Ovary (tissue), 9 donors: ENCODE results near the gene UBL5. TPM values are rescaled to one million over a fixed set of nuclear protein-coding genes. Genes with fewer than 3 reads are reported as not detected.
A peak's percentile ranks its signal among the peaks of the same experiment; 100 is the strongest.

Experiments
- DNase-seq, 5 donors: peaks; one replicate each; pipeline ENCODE4 v3.0.0-alpha.2; 2019 to 2020
- H3K27ac ChIP-seq, 2 donors: fragments of 200-600 bp; one replicate each; pipeline versions ENCODE4 v1.5.1 to v1.8.0; 2019 to 2022
- H3K27me3 ChIP-seq: fragments of 200-600 bp; one replicate; pipeline ENCODE4 v1.8.0; 2022
- H3K36me3 ChIP-seq: fragments of 200-600 bp; sonication (generic); one replicate; pipeline ENCODE4 v1.5.1; 2019
- H3K4me1 ChIP-seq: one replicate; pipeline ENCODE4 v1.8.1; 2013; ENCODE audit warnings: mild to moderate bottlenecking, moderate library complexity; ENCODE audit not compliant: insufficient read depth
- H3K4me3 ChIP-seq: fragments of 200-600 bp; sonication (generic); one replicate; pipeline ENCODE4 v1.5.1; 2017
- H3K9me3 ChIP-seq, 2 donors: fragments of 200-600 bp in 1 of 2; sonication (generic) in 1 of 2; one replicate each; pipeline versions ENCODE4 v1.5.1 to v1.8.1; 2013 to 2019; ENCODE audit warnings: mild to moderate bottlenecking in 1 of 2, moderate library complexity in 1 of 2
- EP300 ChIP-seq: sonication (generic); formaldehyde crosslinking; IDR thresholded peaks from one replicate; pipeline ENCODE4 v1.6.1; 2017; ENCODE audit warnings: antibody characterized with exemption
- POLR2A ChIP-seq: fragments of 450-650 bp; IDR thresholded peaks from one replicate; pipeline ENCODE4 v1.6.1; 2017; ENCODE audit warnings: antibody characterized with exemption, mild to moderate bottlenecking, moderate library complexity
- WGBS, 3 donors: extraction: QIAGEN DNeasy Blood & Tissue Kit in 1 of 3; methylation state at CpG; one replicate each; pipeline versions ENCODE4 v1.1.5 to v1.1.7; 2013 to 2017; 5-methylcytosine and 5-hydroxymethylcytosine counted together
- intact Hi-C, 4 donors: fragments of 100-400 bp; cut with DNase I; formaldehyde crosslinking; loops; one replicate each; pipeline versions ENCODE4 v1.11.0 to v1.15.1; 2022 to 2023
- polyA plus RNA-seq, 2 donors: library from polyadenylated mRNA; stranded (reverse); fragments of 200-250 nt in 1 of 2; fragments of 350-450 nt in 1 of 2; fragmentation: Illumina TruSeq in 1 of 2; extraction: RNeasy Lipid Tissue Mini Kit (QIAGEN cat#74804) in 1 of 2; gene quantifications; one replicate each; pipeline ENCODE4 v1.2.3, GENCODE V29; 2013 to 2014
- total RNA-seq, 7 donors: library from RNA; depleted of rRNA in 2 of 7; stranded (reverse); fragments of >200 nt in 2 of 7; fragmentation: NEBNext Ultra II Directional in 3 of 7; extraction: Animal tissue kit (Norgen Biotek cat#: 25700) in 3 of 7; gene quantifications; one replicate each; pipeline versions ENCODE4 v1.1.0 to v1.2.4, GENCODE V29; 2016 to 2023
- TF ChIP-seq, protein P1 (sequence below), 3 donors: fragments of 450-650 bp in 2 of 3; fragments of 200-600 bp in 1 of 3; IDR thresholded peaks; one replicate each; pipeline versions ENCODE4 v1.5.1 to v1.8.0; 2016 to 2022; ENCODE audit warnings: antibody characterized with exemption in 3 of 3, mild to moderate bottlenecking in 1 of 3
- donor health status: DM: no; HTN: no; CAD: no; lungs with moderate emphysema.
- donor health status: DM: no; HTN: no; CAD: no.
- donor health status: Bipolar disorder and iron deficiency.
- donor health status: DM: yes; HTN: yes; CAD: no.
- donor health status: DM: no; HTN: no; CAD: no.
- donor health status: DM: yes; HTN: yes; CAD: no.

Gene UBL5
- total and polyA plus RNA-seq, 9 donors = 217 to 492 (median 265) TPM

DNA sequence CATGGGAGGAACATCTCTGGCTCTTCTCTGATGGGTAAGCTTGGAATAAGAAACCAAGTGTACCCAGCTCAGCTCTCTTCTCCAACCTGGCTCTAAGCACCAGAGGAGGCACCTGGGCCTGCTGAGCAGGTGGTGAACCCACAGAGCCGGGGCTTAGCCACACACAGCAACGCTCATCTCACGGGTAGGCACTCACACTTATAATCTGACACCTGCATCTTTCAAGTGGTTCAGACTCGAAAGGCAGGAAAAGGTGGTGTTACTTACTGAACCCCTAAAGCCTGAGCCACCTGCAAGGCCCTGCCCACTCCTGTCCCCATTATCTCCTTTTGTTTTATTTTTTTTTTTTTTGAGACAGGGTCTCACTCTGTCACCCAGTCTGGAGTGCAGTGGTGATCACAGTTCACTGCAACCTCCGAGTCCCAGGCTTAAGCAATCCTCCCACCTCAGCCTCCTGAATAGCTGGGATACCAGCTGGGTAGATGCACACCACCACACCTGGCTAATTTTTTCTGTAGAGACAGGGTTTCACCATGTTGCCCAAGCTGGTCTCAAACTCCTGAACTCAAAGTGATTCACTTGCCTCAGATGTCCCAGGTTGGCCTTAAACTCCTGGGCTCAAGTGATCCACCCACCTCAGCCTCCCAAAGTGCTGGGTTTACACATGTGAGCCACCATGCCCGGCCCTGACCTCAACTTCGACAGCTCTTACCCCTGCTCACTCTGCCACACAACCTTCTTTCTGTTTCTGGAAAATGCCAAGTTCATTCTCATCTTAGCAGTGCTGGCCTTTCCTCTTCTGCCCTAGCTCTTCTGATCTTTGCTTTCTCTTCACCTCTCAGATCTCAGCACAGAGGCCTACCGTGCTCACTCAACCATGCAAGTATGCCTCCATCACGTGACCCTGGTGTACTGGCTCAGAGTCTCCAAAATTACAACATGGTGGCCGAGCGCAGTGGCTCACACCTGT lies 18.6 kb upstream of the UBL5 start:
- Histone ChIP-seq H3K27ac (no peak overlapping the region), H3K4me1 (no peaks in the 10 kb centered on the region), H3K4me3 (no peak overlapping the region), H3K9me3 (no peaks in the 10 kb centered on the region), H3K27me3 (no peaks in the 10 kb centered on the region), H3K36me3 (no peaks in the 10 kb centered on the region)
- no peak for TF ChIP-seq POLR2A
- TF ChIP-seq EP300 = no peak
- TF ChIP-seq, protein P1, sequence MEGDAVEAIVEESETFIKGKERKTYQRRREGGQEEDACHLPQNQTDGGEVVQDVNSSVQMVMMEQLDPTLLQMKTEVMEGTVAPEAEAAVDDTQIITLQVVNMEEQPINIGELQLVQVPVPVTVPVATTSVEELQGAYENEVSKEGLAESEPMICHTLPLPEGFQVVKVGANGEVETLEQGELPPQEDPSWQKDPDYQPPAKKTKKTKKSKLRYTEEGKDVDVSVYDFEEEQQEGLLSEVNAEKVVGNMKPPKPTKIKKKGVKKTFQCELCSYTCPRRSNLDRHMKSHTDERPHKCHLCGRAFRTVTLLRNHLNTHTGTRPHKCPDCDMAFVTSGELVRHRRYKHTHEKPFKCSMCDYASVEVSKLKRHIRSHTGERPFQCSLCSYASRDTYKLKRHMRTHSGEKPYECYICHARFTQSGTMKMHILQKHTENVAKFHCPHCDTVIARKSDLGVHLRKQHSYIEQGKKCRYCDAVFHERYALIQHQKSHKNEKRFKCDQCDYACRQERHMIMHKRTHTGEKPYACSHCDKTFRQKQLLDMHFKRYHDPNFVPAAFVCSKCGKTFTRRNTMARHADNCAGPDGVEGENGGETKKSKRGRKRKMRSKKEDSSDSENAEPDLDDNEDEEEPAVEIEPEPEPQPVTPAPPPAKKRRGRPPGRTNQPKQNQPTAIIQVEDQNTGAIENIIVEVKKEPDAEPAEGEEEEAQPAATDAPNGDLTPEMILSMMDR (IDR thresholded peaks at IDR 0.05) = no peak
- DNase-seq = no peak
- WGBS, 3 donors = 88 to 90% (median 89%) methylated on average over 11 of the region's 11 CpGs
- intact Hi-C loops = loop anchor here in 1 of 4 donors (10.0 kb wide), 1 partner anchor 604 kb away; no protein-coding TSS in a partner anchor

GRCh38 chr19:9811139-9811538 lies 16.6 kb upstream of the UBL5 start:
- H3K36me3 ChIP-seq = no peaks in the 10 kb centered on the region
- H3K4me1 ChIP-seq = no peaks in the 10 kb centered on the region
- no peak overlapping the region for H3K4me3 ChIP-seq
- TF ChIP-seq POLR2A (no peak), EP300 (no peak)
- TF ChIP-seq, protein P1 (IDR thresholded peaks at IDR 0.05) = no peak
- no peaks in the 10 kb centered on the region for H3K27me3 ChIP-seq
- no peaks in the 10 kb centered on the region for H3K9me3 ChIP-seq
- WGBS, 3 donors = 94 to 95% (median 95%) methylated on average over 18 to 21 of the region's 21 CpGs
- no peak for DNase-seq
- intact Hi-C loops = loop anchor here in 1 of 4 donors (10.0 kb wide), 1 partner anchor 486 kb away; the partner anchor contains the start of gene ZNF559
- no peak overlapping the region for H3K27ac ChIP-seq

GRCh38 chr19:9818175-9818733 lies 9.5 kb upstream of the UBL5 start:
- no peaks in the 10 kb centered on the region for H3K36me3 ChIP-seq
- peak overlapping the region; percentile 84 to 94 for H3K27ac ChIP-seq
- peak overlapping the region; percentile 95 for H3K4me3 ChIP-seq
- no peak for DNase-seq
- 1 to 3% (median 2%) methylated on average over 37 to 39 of the region's 39 CpGs for WGBS, 3 donors
- H3K9me3 ChIP-seq = no peaks in the 10 kb centered on the region
- H3K4me1 ChIP-seq = peaks cover 1% of the 10 kb centered on the region
- TF ChIP-seq, protein P1 (IDR thresholded peaks at IDR 0.05) = no peak
- TF ChIP-seq EP300 = no peak
- TF ChIP-seq POLR2A = no peak
- intact Hi-C loops = loop anchor here in 1 of 4 donors (10.0 kb wide), 1 partner anchor 493 kb away; the partner anchor contains the start of gene ZNF559
- no peaks in the 10 kb centered on the region for H3K27me3 ChIP-seq

DNA sequence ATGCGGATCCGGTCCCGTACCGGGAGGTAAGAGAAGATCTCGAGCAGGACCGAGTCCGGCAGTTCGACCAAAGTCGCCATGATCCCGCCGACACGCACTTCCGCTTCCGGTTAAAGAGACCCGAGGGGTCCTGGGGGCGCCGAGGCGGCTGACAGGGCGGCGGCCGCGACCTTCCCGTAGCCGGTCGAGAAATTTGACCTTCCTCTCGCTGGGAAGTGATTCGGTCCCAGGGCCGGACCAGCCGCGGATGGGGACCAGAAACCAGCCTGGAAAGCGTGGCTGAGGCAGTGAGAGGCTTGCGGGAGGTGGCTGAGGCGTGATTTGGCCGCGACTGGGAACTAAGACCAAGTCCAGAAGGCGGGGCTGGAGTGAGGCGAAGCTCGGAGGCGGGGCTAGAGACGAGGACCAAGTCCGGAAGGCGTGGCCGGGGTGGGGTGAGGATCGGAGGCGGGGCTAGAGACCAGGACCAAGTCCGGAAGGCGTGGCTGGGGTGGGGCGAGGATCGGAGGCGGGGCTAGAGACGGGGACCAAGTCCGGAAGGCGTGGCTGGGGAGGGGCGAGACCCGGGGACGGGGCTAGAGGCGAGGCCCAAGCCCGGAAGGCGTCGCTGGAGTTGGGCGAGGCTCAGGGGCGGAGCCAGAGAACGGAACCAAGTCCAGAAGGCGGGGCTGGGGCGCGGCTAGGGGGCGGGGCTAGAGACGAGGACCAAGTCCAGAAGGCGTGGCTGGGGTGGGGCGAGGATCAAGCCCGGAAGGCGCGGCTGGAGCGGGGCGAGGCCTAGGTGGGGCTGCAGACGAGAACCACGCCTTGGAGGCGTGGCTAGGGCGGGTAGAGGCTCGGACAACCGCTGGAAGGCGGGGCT lies 8.8 kb upstream of the UBL5 start, which contains the start of gene FBXL12:
TSS of gene FBXL12 (minus strand) at position 346 of the 862 bp plus-strand sequence. CDS start at position 80, 266 bp downstream.
- intact Hi-C loops = loop anchor here in 1 of 4 donors (10.0 kb wide), 1 partner anchor 494 kb away; the partner anchor contains the start of gene ZNF559
- H3K4me3 ChIP-seq = peak within 1 kb of the TSS; percentile 95
- H3K9me3 ChIP-seq = no peaks in the 10 kb centered on the region
- TF ChIP-seq EP300 (no peak), POLR2A (peak; percentile 90)
- TF ChIP-seq, protein P1 (IDR thresholded peaks at IDR 0.05) = no peak
- WGBS, 3 donors = 0 to 1% (median 0%) methylated on average over 75 to 82 of the region's 82 CpGs
- peaks cover 1% of the 10 kb centered on the region for H3K4me1 ChIP-seq
- no peaks in the 10 kb centered on the region for H3K27me3 ChIP-seq
- H3K36me3 ChIP-seq = no peaks in the 10 kb centered on the region
- H3K27ac ChIP-seq = peak within 1 kb of the TSS; percentile 84 to 94
- peak; percentile 100 for DNase-seq
